ENCODE results near the gene GREB1L. TPM values are rescaled to one million over a fixed set of nuclear protein-coding genes. Genes with fewer than 3 reads are reported as not detected.
A peak's percentile ranks its signal among the peaks of the same experiment; 100 is the strongest.

The GREB1L gene
- total and polyA plus RNA-seq, 2 donors (not counting 1 experiment from before 2014, with no cell fraction given) = 0.33 to 0.41 TPM

DNA sequence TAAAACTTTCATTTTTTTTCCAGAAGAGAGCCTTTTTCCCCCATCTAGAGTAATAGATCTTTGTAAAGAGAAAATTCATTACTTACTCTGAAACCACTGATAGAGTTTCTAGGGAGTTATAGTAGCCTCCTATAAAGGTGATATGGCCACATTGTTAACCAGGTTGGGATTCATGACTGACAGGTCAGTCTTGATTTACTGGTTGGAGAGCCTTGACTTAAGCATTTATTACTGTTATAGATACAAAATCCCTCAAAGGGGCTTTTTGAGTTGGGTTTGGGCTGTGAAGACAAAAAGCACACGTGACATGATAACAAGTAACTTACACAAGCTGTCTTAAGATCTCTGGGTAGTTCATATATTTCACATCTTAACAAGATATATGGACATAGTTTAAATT, 141.0 kb downstream of the GREB1L start:
- no peak overlapping the region for H3K4me3 ChIP-seq (replicated peaks in 1 of 4; ENCODE audit: control extremely low read depth in 1 of 4, insufficient read depth in 1 of 4, low read depth in 3 of 4, low read length in 4 of 4)
- no peak overlapping the region for H3K27ac ChIP-seq (ENCODE audit: insufficient read depth, low read length)
- H4K20me1 ChIP-seq (ENCODE audit: control insufficient read depth, extremely low read depth, insufficient read depth, low read length) = no peaks in the 10 kb centered on the region
- H3K4me2 ChIP-seq (ENCODE audit: extremely low read depth, insufficient read depth, low read length) = no peak overlapping the region
- H3K9ac ChIP-seq (ENCODE audit: insufficient read depth, low read length) = no peak overlapping the region
- no peak for DNase-seq (ENCODE audit: low read depth in 2 of 2)
- no peak overlapping the region for H2AFZ ChIP-seq (ENCODE audit: low read length)
- no peaks in the 10 kb centered on the region for H3K79me2 ChIP-seq (ENCODE audit: control insufficient read depth, insufficient read depth, low read length)
- no peaks in the 10 kb centered on the region for H3K27me3 ChIP-seq (ENCODE audit: control insufficient read depth, insufficient read depth, low read length)
- no peaks in the 10 kb centered on the region for H3K9me3 ChIP-seq (ENCODE audit: control insufficient read depth, insufficient read depth, low read depth, low read length)
- H3K4me1 ChIP-seq (ENCODE audit: control insufficient read depth, extremely low read depth, insufficient read depth, low read length) = no peaks in the 10 kb centered on the region
- no peak for TF ChIP-seq EZH2 (IDR thresholded peaks at IDR 0.05; ENCODE audit: low read length, missing control alignments)
- H3K36me3 ChIP-seq (ENCODE audit: control insufficient read depth, insufficient read depth, low read length) = no peaks in the 10 kb centered on the region

DNA sequence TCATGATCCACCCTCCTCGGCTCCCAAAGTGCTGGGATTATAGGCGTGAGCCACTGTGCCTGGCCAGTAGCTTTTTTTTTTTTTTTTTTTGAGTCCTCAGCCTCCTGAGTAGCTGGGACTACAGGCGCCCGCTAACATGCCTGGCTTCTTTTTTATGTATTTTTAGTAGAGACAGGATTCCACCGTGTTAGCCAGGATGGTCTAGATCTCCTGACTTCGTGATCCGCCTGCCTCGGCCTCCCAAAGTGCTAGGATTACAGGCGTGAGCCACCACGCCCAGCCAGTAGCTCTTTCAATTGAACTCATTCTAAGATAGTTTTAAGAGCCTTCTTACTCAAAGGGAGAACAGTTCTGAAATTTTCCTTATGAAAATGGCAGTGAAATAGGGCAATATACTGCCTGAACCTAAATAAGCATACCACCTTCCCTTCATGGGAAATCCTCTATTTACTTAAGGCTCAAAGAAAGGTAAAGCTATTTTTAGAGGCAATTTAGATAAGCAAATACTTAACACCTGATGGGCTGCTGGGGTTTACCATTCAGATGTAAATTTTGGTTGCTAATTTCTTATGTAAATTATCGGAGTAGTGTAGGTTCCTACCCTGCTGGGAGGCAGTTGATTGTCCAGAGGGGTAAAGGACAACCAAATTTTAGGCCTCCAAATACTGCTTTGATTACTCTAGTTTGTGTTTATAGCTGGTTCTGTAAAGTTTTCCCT, 144.7 kb downstream of the GREB1L start:
- H3K4me1 ChIP-seq (ENCODE audit: control insufficient read depth, extremely low read depth, insufficient read depth, low read length) = no peaks in the 10 kb centered on the region
- no peaks in the 10 kb centered on the region for H3K9me3 ChIP-seq (ENCODE audit: control insufficient read depth, insufficient read depth, low read depth, low read length)
- H3K9ac ChIP-seq (ENCODE audit: insufficient read depth, low read length) = no peak overlapping the region
- no peaks in the 10 kb centered on the region for H3K27me3 ChIP-seq (ENCODE audit: control insufficient read depth, insufficient read depth, low read length)
- no peak overlapping the region for H2AFZ ChIP-seq (ENCODE audit: low read length)
- TF ChIP-seq EZH2 (IDR thresholded peaks at IDR 0.05; ENCODE audit: low read length, missing control alignments) = no peak
- TF ChIP-seq, protein P1, sequence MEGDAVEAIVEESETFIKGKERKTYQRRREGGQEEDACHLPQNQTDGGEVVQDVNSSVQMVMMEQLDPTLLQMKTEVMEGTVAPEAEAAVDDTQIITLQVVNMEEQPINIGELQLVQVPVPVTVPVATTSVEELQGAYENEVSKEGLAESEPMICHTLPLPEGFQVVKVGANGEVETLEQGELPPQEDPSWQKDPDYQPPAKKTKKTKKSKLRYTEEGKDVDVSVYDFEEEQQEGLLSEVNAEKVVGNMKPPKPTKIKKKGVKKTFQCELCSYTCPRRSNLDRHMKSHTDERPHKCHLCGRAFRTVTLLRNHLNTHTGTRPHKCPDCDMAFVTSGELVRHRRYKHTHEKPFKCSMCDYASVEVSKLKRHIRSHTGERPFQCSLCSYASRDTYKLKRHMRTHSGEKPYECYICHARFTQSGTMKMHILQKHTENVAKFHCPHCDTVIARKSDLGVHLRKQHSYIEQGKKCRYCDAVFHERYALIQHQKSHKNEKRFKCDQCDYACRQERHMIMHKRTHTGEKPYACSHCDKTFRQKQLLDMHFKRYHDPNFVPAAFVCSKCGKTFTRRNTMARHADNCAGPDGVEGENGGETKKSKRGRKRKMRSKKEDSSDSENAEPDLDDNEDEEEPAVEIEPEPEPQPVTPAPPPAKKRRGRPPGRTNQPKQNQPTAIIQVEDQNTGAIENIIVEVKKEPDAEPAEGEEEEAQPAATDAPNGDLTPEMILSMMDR (conservative IDR thresholded peaks at IDR 0.05 in 1 of 2, IDR thresholded peaks at IDR 0.05 in 1 of 2; ENCODE audit: low read depth in 1 of 2, low read length in 2 of 2) = no peak
- no peak overlapping the region for H3K4me3 ChIP-seq (replicated peaks in 1 of 4; ENCODE audit: control extremely low read depth in 1 of 4, insufficient read depth in 1 of 4, low read depth in 3 of 4, low read length in 4 of 4)
- no peak for DNase-seq (ENCODE audit: low read depth in 2 of 2)
- H3K27ac ChIP-seq (ENCODE audit: insufficient read depth, low read length) = no peak overlapping the region
- no peaks in the 10 kb centered on the region for H4K20me1 ChIP-seq (ENCODE audit: control insufficient read depth, extremely low read depth, insufficient read depth, low read length)
- H3K36me3 ChIP-seq (ENCODE audit: control insufficient read depth, insufficient read depth, low read length) = no peaks in the 10 kb centered on the region
- H3K4me2 ChIP-seq (ENCODE audit: extremely low read depth, insufficient read depth, low read length) = no peak overlapping the region
- no peaks in the 10 kb centered on the region for H3K79me2 ChIP-seq (ENCODE audit: control insufficient read depth, insufficient read depth, low read length)

DNA sequence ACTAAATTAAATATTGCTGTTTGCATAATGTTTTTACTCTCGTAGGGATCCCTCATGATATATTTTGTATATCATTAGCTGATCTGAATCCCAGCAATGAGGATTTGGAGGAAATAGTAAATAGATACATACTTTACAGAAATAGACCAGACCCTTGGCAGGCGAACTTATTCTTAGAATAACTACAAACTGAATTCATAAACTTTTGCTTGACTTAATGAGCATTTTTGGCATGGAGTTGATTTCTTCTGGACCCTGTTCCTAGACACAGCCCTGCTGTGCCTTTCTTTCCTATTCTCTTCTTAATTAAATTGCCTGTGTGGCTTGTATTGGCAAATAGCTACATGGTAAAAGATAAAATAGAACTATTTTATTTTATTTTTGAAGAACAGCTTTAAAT, 145.9 kb downstream of the GREB1L start:
- H3K27me3 ChIP-seq (ENCODE audit: control insufficient read depth, insufficient read depth, low read length) = no peaks in the 10 kb centered on the region
- H4K20me1 ChIP-seq (ENCODE audit: control insufficient read depth, extremely low read depth, insufficient read depth, low read length) = no peaks in the 10 kb centered on the region
- no peak overlapping the region for H3K9ac ChIP-seq (ENCODE audit: insufficient read depth, low read length)
- peak in 1 of 2 donors; percentile 4 for DNase-seq (ENCODE audit: low read depth in 2 of 2)
- no peaks in the 10 kb centered on the region for H3K9me3 ChIP-seq (ENCODE audit: control insufficient read depth, insufficient read depth, low read depth, low read length)
- no peak overlapping the region for H3K4me3 ChIP-seq (replicated peaks in 1 of 4; ENCODE audit: control extremely low read depth in 1 of 4, insufficient read depth in 1 of 4, low read depth in 3 of 4, low read length in 4 of 4)
- H3K27ac ChIP-seq (ENCODE audit: insufficient read depth, low read length) = no peak overlapping the region
- TF ChIP-seq, protein P1 (conservative IDR thresholded peaks at IDR 0.05 in 1 of 2, IDR thresholded peaks at IDR 0.05 in 1 of 2; ENCODE audit: low read depth in 1 of 2, low read length in 2 of 2) = no peak
- no peak for TF ChIP-seq EZH2 (IDR thresholded peaks at IDR 0.05; ENCODE audit: low read length, missing control alignments)
- H3K4me2 ChIP-seq (ENCODE audit: extremely low read depth, insufficient read depth, low read length) = no peak overlapping the region
- H3K79me2 ChIP-seq (ENCODE audit: control insufficient read depth, insufficient read depth, low read length) = no peaks in the 10 kb centered on the region
- no peaks in the 10 kb centered on the region for H3K4me1 ChIP-seq (ENCODE audit: control insufficient read depth, extremely low read depth, insufficient read depth, low read length)
- no peaks in the 10 kb centered on the region for H3K36me3 ChIP-seq (ENCODE audit: control insufficient read depth, insufficient read depth, low read length)
- no peak overlapping the region for H2AFZ ChIP-seq (ENCODE audit: low read length)

All from fibroblast of lung (primary cell).